ENCODE data around the gene ISL2. TPM values are rescaled to one million over a fixed set of nuclear protein-coding genes. Genes with fewer than 3 reads are reported as not detected.

ISL2 gene
- total and polyA plus RNA-seq, 9 of the 15 experiments (the other 6 are each of a cell fraction or from before 2014, with no cell fraction given), result 0.15 to 23.7 (median 4.0) TPM

DNA sequence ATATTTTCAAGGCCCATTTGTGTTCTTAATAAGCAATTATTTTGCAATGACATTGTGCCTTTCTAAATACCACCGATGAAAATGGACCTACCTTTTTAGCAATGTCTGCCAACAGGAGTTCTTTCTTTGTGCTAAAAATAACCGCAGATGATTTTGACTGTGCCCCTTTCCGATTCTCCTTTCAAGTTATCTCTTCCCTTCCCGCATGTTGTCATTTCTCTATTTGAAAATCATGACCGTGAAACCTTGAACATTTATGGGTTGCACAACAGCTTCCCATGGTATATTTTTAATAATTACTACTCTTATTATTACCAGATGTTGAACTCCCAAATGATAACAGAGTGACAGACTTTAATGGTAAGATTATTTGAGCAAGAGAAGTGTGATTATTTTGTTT lies 15.0 kb upstream of the ISL2 start (continued):
- TF ChIP-seq, protein P1, sequence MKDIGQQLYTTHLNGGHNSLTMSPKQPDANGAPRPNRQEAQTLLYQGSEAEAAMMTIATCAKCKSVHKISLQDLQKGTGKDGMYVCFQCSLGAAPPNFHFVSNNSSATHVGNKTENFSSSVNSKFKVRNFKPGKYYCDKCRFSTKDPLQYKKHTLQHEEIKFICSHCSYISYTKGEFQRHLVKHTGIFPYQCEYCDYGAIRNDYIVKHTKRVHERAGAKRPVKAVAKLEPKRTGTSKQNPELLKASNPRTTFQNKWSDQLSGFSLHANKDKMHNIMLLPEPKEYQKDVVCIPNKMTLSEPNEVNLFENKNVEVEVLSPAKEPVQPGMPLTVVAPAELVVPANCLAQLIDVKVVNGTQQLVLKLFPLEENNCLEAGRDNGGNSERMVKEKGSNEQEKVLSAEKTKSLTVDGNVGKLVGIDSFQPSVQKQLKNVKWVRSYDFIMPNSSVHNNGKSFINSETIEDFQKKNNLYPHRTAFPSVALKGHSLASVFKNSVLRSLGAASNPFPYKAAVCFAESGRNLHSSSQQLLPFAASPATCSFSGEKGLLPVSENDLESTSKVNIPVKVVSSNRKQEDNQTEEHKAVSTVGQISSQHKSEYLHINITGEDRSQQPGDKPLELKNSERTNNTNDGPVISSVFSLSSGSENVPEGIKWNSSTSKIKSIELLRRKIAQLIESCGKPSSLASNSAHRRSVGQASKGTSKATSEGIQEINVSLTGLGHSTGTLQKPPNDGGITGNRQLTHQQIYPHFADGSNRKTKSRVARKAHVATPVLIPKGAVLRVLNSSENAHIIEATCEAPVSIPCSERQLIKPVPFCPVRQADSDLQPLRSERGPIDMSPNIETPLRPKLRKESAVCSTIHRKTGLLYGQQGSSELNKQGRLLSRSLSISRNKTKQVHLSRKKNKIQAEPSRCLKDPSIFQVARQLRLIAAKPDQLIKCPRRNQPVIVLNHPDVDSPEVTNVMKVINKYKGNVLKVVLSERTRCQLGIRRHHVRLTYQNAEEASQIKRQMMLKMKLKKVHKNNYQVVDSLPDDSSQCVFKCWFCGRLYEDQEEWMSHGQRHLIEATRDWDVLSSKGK (CRISPR knock-in tag; IDR thresholded peaks at IDR 0.05), result no peak
- no peak for TF ChIP-seq ZBTB7A (IDR thresholded peaks at IDR 0.05; ENCODE audit: borderline replicate concordance, control insufficient read depth, low read depth, low read length)
- no peak for TF ChIP-seq BMI1 (IDR thresholded peaks at IDR 0.05; ENCODE audit: low read length)

DNA sequence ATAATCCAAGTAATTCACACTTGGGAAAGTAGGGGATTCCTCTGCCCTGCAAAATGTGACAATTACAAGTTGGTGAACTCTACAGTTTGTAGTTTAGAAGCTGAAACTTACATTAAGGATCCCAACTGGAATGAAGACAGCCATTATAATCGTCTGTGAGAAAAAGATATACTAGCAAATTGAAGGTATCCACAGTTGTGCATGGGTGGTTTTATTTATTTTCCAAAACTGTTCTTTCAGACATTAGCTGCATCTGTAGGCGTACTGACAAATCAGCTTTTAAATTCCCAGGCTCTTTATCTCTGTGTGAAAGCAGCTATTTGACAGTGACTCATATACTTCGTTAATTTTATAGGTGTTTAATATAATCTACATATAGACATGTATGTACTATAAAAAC lies 12.5 kb upstream of the ISL2 start:
- DNase-seq (ENCODE audit: extremely low read depth in 1 of 4, low spot score in 3 of 4) (no peak), ATAC-seq (no peak), FAIRE-seq (no peak)
- no peaks in the 10 kb centered on the region for H3K9me1 ChIP-seq (ENCODE audit: control insufficient read depth, insufficient read depth, low read length)
- no peak overlapping the region for H3K4me3 ChIP-seq
- POLR2A ChIA-PET, result interaction anchor here (0.8 to 1.9 kb wide), 5 partner anchors 8 to 54 kb away, joined by 3 to 7 read pairs (median 4); partner anchors contain the start of gene ISL2
- BruUV-seq (replicated peaks), result no TSS peak
- no peaks in the 10 kb centered on the region for H3K36me3 ChIP-seq (ENCODE audit: control insufficient read depth, insufficient read depth, low read length)
- WGBS (ENCODE audit: insufficient coverage, low coverage, missing lambda C conversion rate), result 4% methylated on average over 3 of the region's 3 CpGs
- peaks cover 0 to 2% of the 10 kb centered on the region in 2 experiments; a peak in 1 of 5 replicates for H3K27me3 ChIP-seq (ENCODE audit: control insufficient read depth in 2 of 2, insufficient read depth in 2 of 2, low read length in 2 of 2)
- intact Hi-C loops (cut with micrococcal nuclease), result no loop called here
- H3K9ac ChIP-seq (ENCODE audit: insufficient read depth in 1 of 2, low read depth in 2 of 2, low read length in 2 of 2), result no peak overlapping the region
- in situ Hi-C loops (cut with MboI), result no loop called here
- no peak overlapping the region for H3K4me2 ChIP-seq (ENCODE audit: insufficient read depth, low read length)
- H3K9me3 ChIP-seq (replicated peaks; ENCODE audit: control insufficient read depth, insufficient read depth, low read depth, low read length), result no peaks in the 10 kb centered on the region
- CTCF ChIA-PET (ENCODE audit: low intra/inter-chr PET ratio), result no interaction called here
- H3K79me2 ChIP-seq (ENCODE audit: control insufficient read depth, insufficient read depth, low read length), result no peaks in the 10 kb centered on the region
- peaks cover 8 to 16% of the 10 kb centered on the region in 2 experiments; a peak in 3 of 5 replicates for H3K4me1 ChIP-seq (replicated peaks in 1 of 2; ENCODE audit: control insufficient read depth in 2 of 2, insufficient read depth in 2 of 2, low read length in 2 of 2)
- H2AFZ ChIP-seq (ENCODE audit: low read depth, low read length), result no peak overlapping the region
- no peaks in the 10 kb centered on the region for H4K20me1 ChIP-seq (replicated peaks; ENCODE audit: control insufficient read depth, insufficient read depth, low read length)
- TF ChIP-seq CBFA2T2 (conservative IDR thresholded peaks at IDR 0.05), result 0 out of 2 replicates have a peak, but pooled peaks have one; percentile 7
- TF ChIP-seq JUND (IDR thresholded peaks at IDR 0.05; ENCODE audit: borderline replicate concordance, low read depth, low read length), result peak; percentile 19; the same call in 1 of the 2 replicates
- no peak for TF ChIP-seq JUND (tag; IDR thresholded peaks at IDR 0.05; ENCODE audit: borderline replicate concordance, low read depth, low read length)
- no peak for TF ChIP-seq NCOR1 (IDR thresholded peaks at IDR 0.05)
- TF ChIP-seq FOSL1 (tag; conservative IDR thresholded peaks at IDR 0.05), result peak; percentile 33; the same call in 1 of the 2 replicates
- TF ChIP-seq ZNF586 (CRISPR knock-in tag; conservative IDR thresholded peaks at IDR 0.05), result no peak
- no peak overlapping the region for H3K27ac ChIP-seq (ENCODE audit: extremely low read depth, low read depth, low read length)
